SHP77 (cell line): ENCODE data around the gene MADD.

ENCODE experiments used
- DNase-seq, 2 experiments: peaks; one replicate each; lab custom pipeline; 2025; lab: John Stamatoyannopoulos, UW

The MADD gene

DNA sequence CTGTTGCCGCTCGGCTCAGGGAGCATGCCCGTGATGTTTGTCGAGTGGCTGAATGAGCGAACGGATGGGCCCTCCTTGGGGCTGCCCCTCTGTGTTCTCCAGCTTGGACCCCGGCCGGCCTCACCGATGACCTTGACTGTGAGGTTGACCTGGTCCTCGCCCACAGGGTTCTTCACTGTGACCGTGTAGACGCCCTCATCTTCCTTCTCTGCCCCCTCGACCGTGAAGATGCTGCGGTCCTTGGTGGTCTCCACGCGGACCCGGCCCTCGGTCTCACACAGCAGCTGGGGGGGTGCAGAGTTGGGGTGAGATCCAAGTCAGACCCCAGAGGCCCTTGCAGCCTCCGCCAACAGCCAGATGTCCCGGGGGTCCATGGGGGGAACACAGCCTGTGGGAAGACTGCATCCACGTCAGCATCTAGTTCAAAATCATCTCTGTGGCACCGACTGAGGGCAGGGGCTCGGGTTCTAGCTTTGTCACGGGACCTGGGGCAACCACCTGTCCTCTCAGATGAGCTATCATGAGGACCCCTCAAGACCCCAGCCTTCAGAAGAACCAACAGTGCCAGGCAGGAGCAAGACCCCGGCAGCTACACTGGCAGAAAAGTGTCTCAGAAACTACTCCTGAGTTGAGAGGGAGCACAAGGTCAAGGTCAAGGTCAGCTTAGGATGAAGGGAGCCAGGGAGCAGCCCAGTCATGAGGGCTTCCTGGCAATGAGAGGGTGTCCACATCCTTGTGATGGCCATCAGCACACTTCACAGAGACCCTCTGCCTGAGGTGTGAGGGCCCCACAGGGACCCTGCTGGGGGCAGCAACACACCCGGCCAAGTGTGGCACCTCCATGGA is 68.7 kb downstream of the MADD start:
- DNase-seq: no peak

DNA sequence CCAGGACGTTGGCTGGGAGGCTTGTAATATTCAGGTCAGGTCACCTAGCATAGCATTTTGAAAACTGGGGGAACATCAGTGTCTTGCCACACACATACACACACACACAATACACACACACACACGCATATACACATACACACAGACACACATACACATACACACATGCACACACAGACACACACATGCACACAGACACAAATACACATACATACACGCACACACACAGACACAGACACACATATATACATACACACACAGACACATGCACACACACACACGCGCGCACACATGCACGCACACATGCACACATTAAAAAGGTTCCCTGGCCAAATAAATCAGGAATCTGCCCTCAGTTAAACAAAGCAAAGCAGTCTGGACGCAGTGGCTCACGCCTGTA is 70.1 kb downstream of the MADD start:
- no peak for DNase-seq

DNA sequence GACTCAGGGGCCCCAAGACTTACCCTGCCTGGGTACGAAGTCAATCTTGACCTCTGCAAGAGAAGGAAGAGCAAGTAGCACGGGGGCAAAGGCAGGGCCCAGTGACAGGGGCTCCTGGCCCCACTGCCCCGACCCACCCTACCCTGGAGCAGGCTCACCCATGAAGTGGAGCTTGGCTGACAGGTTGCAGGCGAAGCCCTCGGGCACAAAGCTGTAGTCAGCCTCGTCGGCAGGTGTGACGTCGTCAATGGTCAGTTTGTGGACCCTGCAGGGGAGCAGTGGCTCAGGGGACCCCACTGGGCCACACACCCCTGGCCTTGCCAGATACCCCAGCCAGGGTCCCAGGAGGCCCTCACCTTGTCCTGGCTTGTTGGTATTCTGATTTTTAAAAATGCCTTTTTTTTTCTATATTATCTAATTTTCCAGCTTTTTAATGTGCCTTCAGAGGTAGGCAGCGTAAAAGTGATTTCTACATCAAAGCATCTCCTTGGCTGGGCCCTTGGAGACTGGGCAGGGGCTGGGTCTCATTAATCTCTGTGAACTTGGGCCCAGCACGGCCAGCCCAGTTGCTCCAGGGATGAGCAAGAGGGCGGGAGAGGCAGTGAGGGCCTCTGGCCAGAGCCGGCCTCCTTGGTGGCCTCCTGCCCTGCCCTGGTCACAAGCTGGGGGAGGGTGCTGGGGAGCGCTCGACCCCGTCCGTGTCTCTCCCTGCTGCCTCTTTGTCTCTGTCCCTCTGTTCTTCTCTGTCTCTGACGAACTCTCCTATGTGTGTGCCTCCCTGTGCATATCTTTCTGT is 71.2 kb downstream of the MADD start:
- no peak for DNase-seq

DNA sequence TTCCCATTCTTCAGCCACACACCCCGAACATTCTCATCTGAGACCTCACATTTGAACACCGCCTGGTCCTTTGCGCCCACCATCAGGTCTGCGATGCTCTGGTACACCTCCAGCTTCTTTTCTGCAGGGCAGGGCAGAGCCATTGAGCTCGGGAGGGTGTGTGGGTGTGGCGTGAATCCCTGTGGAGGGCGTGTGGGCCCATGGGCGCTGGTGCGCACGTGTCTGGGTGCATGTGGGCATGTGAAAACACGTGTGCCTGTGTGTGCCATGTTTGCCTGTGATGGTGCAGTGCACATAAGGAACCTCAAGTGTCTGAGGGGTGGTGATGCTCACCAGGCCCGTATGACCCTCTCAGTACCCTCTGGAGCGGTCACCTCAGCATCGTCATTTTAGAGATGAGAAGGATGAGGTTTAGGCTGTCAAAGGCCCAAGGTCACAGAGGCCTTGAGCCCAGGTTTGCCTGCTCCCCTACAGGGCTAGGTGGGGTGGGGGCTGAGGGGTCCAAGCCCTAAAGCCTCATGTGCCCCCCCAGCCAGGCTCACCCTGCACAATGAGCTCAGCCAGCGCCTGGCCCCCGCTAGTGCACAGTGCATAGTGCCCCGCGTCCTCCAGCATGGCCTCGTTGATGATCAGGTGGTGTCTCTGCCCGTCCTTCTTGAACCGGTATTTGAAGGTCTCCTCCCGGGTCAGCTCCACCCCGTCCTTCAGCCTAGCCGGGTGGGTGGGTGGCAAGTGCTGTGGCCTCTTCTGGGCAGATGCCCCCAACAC is 72.3 kb downstream of the MADD start:
- DNase-seq: no peak

DNA sequence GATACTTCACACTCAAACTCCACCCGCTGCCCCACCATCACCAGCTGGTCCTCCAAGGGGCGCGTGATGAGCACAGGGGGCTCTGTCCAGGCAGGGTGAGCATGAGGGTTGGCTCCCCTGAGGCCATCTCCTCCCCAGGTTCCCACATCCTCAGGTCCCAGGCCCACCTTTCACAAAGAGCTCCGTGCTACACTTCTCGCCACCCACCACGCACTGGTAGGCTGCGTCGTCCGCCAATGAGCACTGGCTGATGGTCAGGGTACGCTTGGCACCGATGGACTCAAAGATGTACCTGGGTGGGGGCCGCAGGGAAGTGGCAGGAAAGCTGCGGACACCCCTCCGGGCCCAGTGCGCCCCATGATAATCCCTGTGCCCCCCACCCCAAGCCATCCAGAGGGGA is 72.9 kb downstream of the MADD start:
- no peak for DNase-seq

DNA sequence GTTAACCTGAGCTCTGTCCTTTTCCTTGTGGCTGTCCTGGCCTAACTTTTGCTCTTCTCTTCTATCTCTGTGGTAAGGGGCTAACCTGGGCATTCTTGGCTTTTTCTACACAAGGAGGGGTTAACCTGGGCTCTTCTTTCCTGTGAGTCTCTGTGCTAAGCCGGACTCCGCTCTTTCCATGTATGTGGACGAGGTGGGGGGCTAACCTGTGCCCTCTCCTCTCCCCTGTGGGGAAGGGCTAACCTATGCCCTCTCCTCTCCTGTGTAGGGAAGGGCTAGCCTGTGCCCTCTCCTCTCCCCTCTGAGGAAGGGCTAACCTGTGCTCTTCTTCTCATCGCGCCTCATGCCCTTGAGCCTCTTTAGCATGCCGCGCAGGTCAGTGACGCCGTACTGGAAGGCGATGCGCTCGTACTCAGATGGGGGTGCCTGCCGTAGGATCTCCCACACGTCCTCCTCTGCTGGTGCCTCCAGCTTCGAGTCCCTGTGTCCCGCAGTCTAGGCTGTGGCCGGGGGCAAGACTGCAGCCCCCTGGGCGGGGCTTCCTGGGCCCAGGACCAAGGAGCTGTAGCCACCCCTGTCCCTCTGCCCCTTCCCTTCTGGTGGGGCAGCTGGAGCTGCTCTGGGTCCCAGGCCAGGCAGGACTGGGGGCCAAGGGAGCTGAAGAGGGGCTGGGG is 76.1 kb downstream of the MADD start:
- DNase-seq: no peak

DNA sequence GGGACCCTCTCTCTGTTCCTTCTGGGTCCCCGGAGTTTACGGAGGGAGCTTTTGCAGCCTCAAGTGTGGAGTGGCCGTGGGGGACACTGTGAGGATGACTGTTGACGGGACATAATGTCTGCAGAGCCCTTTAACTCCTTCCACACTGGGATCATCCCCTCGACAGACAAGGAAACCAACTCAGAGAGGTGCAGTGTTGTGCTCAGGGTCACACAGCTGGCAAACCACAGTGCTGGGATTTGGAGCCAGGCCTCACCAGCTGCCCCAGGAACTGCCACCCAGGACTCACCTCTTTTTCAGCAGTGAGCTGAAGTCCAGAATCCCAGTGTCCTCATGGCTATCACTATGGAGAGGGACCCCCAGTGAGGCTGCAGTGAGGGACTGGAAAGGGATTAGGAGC is 77.2 kb downstream of the MADD start:
- no peak for DNase-seq

DNA sequence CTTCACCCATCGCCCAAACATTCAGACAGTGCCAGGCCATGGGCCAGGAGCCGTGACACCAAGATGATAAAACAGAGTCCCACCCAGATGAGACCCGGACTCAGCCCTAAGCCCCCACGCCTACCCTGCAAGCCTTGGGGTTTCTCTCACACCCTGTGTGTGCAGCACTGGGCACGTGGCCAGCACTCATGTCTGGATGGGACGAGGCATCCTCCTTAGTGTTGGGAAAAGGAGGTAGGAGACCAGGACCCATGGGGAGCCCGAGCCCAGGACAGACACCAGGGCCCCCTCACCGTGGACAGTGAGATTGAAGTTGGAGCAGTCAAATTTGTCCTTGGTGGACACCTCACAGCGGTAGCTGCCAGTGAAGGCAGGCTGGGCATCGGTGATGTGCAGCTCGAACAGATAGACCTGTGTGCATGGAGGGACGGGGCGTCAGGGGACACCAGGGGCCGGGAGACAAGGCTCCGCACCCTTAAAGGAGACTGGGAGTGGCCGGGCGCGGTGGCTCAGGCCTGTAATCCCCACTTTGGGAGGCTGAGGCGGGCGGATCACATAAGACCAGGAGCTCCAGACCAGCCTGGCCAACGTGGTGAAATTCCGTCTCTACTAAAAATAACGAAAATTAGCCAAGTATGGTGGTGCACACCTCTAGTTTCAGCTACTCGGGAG is 78.3 kb downstream of the MADD start:
- no peak for DNase-seq

DNA sequence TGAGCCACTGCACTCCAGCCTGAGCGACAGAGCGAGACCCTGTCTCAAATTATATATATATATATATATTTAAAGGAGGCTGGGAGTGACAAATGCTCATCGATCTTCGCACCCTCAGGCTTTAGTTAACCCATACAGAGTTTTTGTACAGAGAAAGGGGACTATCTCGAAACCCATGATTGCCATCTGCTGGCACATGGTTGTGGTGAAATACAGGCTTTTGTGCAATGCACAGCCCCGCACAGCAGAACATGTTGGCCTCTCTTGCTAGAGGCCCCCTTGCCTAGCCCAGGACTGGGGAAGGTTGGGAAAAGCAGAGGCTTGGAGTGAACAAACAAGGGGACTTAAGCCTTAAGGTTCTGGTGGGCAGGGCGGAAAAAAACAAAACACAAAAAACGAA is 78.9 kb downstream of the MADD start:
- peak; percentile 16 to 56 for DNase-seq

DNA sequence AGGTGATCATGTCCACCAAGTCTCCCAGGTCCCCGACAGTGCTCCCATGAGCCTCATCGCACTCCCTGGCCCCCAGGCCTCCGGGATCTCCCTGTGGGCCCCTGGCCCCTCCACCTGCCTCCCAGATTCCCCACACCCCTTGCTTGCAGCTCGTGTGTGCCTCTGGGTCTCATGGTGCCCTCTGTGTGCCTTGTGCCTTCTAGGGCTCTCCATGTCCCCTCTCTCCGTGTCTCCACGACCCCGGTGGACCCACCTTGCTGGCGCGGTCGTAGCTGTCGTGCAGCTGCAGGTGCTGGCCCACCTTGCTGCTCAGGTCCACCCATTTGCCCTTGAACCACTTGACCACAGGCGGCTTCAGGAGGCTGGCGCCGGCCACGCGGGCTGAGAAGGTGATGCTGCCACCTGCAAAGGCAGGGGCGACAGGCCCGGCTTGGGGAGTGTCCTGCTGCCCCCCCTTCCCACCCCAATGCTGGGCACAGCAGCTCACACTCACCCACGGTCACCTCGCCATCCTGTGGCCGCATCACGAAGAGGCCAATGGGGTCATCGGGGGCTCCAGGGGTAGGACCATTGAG is 79.7 kb downstream of the MADD start:
- DNase-seq: no peak

DNA sequence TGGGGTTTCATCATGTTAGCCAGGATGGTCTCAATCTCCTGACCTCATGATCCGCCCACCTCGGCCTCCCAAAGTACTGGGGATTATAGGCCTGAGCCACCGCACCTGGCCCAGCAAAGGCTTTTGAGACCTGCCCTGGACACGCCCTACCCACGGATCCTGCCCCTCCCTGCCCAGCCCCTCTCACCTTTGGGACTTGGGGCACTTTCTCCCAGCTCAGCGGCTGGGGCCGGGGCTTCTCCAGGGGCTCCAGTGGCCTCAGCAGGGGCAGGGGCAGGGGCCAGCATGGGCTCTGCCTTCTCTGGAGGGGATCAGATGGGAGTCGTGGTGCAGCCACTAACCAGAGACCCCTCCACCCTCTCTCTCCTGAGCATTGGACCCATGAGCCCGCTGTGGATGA is 80.4 kb downstream of the MADD start:
- no peak for DNase-seq

DNA sequence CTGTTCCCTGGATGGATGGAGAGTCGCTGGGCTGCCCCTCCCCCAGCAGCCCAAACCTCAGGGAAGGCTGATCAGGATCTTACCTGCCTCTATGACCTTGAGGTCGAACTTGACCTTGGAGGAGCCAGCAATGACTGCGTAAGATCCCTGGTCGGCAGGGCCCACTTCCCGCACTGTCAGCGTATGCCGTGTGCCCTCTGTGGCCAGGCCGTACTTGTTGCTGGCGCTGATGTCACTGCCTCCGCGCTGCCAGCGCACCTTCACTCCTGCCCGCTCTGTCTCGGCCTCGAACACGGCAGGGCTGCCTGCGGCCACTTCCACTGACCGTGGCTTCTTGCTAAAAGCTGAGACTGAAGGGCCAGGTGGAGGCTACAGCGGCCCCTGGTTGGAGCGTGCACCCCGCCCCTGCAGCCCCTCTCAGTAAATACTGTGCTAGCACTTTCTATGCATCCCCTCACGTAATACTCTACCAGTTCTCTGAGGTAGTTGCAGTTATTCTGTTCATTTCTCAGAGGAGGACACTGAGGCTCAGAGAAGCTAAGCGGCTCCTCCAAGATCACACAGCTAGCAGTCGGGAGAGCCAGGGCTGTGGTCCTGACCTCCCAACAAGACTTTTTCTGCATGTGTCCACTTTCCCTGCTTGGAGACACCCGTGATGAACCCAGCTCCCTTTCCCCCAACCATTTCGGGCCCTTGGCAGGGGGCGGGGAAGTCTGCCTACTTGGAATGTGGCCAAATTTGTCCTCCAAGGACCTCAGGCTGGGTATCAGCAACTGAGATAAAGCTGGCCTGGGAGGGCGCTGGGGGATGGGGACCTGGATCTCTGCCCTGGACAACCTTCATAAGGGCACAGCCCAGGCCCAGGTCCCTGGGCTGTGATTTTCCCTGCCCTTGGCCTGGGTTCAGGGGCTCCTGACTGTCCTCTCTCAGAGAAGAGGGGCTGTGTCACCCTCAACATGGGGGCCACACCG is 81.5 kb downstream of the MADD start:
- DNase-seq: no peak

DNA sequence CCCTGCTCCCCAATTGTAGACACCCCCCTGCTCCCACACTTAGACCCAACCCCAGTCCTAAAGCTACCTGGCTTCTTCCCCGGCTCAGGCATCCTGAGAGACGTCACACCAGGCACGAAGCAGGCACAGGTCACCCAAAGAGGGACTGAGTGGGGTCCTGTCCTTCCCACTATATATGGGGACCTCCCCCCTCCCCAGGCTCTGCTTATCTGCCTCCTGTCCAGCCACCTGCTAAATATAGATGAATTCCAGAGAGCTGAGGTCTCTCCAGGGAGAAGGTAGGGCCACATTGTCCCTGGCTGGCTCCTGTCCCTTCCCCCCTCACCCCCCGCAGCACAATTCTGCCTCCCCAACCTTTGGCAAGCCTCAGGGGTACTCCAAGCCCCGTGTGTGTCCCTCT is 82.6 kb downstream of the MADD start, which contains the start of gene MYBPC3:
Gene MYBPC3, minus strand, starts transcription at position 147 of the 400 bp plus-strand sequence. Its CDS starts 55 bp downstream, at position 92.
- no peak for DNase-seq

DNA sequence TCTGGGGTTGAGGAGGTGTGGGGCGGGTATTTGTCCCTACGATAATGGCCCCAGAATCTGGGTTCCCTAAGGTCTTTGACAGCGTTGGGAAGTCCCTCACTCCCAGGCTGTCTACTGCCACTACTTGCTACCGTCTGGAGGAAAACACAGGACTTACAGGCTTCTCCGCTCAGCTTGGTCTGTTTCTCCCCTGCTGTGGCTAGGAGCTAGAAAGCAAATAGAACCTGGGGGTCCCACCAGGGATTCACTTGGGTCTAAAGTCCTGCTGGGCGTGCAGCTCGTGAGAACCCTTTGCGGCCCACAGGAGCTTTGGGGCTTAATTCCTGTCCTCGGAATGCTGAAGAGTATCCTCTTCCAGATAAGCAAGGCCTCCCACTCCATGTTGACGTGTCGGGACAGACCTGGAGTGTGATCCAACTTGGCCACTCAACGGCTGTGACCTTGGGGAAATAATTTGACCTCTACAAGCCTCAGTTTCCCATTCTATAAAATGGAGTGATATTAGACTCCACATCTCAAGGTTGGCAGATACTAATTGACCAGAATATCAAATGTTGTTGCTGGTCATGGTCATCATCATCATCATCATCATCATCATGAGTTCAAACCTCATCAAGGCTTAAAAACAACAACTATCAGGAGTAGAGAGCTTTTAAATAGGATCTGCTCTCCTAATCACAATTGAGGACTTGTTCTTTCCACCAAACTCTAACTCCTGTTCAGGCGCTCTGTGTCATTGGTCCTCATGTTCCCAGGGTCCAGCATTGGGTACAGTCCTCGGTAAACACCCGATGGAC is 84.2 kb downstream of the MADD start:
- no peak for DNase-seq

DNA sequence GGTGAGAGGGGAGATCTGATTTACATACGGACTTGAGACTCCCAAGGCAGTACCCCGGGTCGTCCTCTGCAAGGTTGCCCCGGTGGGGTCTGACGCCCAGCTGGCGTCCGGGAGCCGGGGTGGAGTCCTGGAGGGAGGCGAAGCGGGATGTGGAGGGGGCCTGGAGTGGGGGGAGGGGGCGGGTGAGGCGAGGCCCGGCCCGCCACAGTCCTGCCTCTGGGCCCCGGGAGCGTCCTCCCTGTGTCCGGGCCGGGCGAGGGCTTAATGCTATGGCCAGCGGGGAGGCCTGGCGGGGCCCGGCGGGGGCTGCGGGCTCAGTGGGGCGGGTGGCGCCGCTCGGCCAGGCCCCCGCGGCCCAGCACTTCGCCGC is 85.0 kb downstream of the MADD start:
- DNase-seq: peak in 1 of 2 experiments; percentile 36

DNA sequence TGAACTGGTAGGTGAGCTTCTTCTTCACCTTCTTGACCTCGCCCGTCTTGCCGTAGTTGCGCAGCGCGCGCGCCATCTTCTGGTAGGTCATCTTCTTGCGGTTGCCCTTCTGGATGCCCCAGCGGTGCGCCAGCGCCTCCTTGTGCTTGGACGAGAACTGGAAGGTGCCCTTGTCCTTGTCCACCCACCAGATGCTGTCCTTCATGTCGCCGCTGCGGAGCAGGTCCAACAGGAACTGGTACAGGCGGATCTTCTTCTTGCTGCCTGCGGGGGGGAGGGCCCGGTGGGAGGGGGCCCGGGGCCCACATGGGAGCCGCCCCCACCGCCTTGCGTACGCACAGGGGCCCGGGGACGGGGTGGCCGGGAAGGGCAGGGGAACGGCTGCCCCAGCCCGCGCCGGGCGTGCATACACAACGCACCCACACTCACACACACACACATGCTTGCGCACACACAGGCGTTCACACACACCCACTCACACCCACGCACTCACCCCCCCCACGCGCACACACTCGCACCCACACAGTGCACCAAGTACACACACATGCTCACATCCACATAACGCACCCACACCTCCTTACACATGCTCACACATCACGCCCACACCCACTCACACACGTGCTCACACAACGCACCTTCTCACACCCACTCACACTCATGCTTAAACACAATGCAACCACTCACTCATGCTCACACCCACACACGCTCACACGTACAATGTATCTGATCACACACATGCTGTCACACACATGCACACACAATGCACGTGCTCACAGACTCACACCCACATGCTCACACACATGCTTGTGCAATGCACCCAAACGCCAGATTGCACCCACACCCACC is 85.6 kb downstream of the MADD start:
- peak; percentile 93 to 98 for DNase-seq

DNA sequence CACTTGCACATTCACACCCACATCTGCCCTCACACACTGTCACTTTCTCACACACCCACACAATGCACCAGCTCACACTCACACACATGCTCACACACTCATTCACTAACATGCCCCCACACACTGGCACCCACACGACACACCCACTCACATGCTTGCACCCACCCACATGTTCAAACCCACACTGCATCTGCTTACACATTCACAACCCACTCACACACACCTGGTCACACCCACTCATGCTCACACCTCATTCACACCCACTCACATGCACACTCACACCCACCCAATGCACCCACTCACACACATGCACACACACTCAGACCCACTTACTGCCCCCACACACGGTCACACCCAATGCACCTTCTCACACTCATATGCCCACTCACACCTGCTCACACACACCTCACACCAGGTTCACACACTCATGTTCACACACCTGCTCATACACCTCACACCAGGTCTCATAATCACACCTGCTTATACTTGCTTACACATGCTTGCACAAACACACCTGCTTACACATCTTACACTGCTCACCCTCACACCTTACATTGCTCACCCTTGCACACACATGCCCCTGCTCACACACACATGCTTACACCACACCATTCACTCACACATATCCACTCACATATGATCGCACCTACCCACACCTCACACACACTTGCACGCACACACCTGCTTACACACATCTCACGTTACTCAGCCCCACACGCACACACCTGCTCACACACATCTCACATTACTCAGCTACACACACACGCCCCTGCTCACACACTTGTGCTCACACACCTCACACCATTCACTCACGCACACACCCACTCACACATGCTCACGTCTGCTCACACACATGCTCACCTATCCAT is 86.4 kb downstream of the MADD start:
- no peak for DNase-seq
